NCI-H2171 treated with DMSO at 0.1 percent for 48 hours (cell line): Measurements from ENCODE around the gene LAMA4.

Experiments used
- DNase-seq: peaks from one replicate; lab custom pipeline; 2025; lab: John Stamatoyannopoulos, UW

The LAMA4 gene

DNA sequence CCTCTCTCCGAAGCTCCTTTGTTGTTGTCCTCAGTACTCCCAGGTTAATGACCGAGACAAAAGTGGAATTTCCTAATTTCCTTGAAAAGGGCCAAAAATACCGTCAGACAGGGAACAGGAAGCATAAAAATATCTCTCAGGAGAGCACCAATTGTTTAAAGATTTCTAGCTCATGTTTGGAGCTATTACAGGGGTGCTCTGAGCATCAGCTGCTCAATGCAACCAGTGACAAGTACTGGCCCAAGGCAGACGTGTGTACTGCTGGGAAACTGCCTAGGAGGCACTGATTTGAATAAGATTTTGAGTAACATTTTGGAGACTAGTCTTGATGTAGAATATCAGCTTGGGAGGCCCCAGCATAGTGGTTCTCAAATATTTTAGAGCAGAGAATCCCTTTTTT lies 17.3 kb downstream of the LAMA4 start:
- no peak for DNase-seq

DNA sequence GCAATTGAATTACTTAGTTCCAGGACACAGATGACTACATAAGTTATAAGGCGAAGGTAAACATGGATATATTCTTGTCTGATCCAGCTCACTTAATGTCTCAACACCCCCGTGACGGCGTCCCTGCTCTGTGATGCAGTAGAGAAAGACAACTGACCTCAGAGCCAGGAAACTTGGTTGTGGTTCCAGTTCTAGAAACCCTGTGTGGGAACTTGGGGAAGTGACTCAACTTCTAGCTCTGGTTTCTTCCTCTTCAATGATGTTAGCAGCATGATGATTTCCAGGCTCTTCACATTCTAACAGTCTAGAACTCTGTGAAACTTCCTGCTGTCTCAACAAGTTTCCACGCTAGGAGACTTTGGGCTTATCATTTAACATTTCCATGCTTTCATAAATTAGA lies 18.4 kb downstream of the LAMA4 start:
- DNase-seq: no peak

DNA sequence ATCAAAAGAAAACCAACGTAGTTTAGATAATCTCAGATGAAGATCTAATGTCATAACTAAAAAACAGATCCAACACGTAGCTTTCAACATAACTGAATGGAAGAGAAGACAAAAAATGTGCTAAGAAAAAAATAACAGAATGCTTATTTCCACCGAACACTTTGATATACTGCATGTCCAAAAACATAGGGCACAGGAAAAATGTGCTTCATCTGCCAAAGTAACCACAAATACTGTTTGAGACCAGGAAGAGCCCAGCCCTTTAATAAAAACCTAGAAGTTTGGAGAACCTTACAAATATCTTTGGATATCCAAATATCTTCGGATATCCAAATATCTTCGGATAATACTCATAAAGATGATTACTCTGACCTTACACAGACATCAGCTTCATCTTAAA lies 19.8 kb downstream of the LAMA4 start:
- DNase-seq: no peak

DNA sequence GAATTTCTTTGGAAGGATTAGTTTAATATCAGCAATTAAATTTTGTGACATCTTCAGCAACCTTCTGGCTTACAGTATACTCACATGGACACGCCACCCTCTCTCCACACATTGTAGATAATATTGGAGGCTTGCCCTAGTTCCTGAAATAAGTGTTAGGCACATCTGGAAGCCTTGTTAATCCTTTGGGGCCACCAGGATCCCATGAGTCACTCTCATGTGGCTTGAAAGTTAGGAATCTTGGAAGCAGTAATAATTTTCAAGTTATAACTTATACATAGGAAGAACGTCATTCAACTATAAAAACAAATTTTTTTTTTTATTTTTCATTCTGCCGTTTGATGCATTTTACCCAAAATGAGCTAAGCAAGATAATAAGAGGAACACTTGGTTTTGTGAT lies 20.5 kb downstream of the LAMA4 start:
- no peak for DNase-seq

DNA sequence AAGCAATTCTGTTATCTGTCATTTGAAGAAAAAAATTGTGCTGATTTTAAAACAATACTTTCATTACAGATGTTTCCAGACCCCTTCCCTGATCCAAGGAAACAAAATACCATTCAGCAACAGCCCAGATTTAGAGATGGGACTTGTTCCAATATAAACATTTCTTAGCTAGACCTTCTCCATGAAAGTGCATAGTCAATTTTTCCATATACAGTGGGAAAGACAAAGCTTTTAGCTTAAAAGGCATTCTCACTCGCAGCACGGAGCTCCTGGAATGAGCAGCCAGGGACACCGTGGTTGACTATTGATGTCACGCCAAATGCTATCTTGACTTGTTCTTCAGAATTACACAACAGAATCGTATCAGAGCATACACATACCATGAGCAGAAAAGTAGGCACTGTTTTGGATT lies 21.5 kb downstream of the LAMA4 start:
- DNase-seq: no peak

DNA sequence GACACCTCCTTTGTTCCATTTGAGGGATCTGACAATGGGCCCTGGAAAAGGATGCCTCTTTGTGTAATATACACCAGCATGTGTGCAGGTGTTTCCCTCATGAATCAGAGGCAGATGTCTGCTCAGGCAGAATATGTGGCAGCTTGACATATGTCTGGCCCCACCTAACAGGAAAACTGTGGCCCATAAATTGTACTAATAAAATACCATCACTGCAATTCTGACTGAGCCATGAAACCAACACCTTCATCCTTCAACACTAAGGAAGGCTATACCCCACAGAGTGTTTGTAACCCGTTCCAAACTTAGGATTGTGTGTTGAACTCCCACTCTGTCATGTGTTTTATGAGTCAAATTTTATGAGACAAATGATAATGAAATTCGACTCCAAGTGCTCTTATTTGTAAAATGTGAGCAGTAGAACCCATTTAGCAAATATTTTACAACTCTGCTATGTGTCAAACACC lies 22.7 kb downstream of the LAMA4 start:
- DNase-seq: peak; percentile 96

DNA sequence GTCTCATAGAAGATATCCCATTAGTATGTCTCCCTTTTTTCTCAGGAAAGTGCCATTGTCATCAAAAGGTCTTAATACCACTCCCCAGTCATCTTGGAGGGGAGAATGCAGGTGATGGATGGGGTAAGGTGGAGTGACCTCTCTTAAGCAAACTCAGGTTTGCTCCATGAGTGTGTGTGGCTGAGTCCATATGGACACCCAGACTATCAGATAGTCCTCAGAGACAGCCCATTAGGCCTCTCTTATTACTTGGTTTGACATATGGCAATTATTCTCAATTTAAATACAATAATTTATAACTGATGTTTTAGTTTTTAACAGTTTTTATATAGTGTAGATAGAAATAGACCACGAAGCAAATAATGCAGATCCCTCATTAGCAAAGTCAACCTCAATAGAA lies 23.2 kb downstream of the LAMA4 start:
- DNase-seq: no peak

DNA sequence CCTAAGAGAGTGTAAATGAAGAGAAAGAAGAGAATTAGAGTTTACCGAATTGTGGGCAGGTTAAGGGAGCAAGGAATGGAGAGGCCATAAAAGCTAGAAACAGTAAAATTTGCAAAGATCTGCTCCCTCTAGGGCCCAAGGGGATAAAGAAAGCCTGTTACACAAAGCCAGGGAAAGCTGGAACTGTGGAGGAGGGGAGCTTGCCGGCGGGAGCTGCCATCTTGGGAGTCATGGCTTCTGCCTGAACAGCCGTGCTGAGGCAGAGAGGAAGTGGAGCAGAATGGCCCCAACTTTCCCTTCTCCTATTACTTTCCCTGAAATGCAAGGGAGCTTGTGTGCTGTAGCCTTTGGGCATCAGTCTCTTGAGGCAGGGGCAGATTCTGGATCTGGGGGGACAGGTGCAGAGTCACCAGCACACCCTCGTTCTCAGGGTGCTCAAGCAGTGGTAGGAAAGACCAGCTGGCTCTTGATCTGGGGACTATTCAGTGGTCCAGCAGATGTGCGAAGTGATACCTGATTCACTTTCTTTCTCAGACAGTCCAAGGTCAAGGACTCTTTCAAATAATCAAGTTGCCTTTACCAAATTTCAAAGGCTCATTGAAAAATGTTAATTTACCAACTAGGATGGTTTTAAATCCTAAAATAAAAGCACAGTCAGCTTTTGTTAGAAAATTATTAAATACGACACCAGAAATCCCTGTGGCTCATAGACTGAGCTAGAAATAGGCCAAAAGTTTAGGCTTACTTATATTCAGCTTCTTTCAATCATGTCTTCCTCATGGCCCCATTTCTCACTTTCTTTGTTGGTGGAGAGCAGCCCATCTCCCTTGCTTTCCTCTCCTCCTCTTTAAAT lies 25.7 kb downstream of the LAMA4 start:
- no peak for DNase-seq

DNA sequence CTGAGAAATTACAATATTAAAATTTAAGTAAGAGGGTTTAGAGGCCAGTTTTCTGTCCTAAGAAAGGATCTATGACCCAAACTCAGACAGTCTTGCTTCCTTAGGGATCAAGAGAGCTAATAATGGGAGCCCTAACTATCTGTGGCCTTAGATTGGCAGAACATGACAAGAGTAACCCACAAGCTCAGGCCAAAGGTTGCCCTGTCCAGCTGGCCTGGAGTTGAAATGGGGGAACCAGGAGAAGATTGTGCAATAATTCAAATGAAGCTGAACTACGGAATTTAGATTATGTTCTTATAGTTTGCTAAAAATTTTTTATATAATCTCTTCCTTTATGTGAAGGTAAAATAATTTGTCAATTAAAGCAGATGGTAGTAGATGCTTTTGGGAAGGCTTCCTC lies 26.4 kb downstream of the LAMA4 start:
- DNase-seq: no peak

DNA sequence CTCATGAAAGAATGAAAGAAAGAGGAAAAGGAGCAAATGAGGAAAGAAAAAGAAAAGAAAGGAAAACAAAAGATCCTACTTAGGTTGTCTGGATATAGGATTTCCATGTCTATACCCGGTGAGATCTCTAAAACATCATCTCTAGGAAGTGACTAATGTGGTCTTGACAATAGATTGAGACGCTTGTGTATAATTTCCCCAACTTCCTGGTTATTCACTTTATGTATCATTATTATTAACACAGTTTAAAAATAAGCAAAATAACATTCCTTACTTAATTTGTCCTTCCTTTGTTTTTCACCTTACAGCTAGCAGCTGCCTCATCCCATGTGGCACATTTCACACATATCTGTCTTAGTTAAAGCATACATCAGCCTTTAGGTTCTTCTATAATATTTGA lies 27.0 kb downstream of the LAMA4 start:
- DNase-seq: no peak

DNA sequence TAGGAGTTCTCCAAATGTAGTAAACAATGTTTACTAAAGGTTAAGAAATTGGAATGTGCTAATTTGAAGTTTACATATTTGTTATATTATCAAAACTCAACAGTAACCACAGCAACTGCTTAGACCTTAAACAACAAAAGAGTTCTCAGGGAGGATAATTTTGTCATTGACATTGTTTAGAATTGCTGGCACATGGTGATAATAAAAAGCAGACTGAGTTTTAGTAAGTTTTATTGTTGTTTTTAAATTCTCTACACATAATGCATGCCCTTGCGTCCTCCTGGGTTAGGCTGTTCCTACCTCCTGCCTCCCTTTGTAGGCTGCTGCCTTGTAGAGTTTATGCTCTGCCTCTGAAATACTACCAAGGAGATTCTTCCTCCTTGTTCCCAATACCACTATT lies 28.7 kb downstream of the LAMA4 start:
- DNase-seq: no peak

DNA sequence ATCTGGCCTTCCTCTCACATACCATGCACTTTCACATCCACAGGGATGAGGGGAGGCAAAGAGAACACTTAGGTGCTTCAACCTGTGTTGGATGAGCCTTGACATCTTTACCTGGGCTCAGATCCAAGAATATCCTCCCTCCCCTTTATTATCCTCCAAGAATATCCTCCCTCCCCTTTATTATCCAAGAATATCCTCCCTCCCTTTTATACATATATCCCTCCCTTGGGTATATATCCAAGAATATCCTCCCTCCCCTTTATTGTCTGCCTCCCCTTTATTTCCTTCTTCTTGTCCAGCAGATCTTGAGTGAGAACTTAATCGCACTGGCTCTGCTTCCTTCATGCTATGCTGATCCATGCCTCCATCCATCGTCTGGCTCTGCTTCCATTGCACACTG lies 30.3 kb downstream of the LAMA4 start:
- DNase-seq: no peak

DNA sequence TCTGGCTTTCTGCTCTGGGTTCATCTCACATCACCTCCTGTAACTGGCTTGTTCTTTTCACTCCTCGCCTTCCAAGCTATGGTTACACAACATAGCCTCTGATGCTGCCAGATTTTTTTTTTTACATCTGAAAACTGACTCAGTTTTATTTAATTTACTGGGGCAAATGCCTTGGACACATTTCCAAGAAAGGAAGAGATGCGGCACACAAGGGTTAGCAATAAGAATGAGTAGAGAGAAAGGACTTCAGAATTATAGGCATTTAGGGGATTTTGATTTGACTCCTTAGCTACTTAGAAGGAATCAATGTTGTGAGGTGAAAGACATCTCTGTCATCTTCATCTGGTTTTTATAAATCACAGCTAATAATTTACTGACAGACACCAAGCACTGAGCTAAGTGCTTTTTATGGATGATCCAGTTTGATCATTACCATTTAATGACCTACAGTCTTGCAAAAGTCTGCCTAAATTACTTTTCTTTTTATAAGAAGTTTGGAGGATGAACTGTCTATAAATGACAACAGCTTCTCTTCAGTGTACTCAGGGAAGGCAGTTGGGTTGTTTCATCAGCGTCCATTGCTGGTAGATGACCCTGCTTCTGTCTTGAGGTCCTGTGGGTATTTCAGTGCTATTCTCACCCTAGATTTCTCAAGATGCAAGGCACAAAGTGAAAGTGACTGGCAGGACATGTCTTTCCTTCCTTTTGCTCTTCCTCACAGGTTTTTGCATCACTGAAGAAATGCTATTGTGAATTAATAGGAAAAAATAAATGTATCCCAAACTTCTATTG lies 31.1 kb downstream of the LAMA4 start:
- no peak for DNase-seq

DNA sequence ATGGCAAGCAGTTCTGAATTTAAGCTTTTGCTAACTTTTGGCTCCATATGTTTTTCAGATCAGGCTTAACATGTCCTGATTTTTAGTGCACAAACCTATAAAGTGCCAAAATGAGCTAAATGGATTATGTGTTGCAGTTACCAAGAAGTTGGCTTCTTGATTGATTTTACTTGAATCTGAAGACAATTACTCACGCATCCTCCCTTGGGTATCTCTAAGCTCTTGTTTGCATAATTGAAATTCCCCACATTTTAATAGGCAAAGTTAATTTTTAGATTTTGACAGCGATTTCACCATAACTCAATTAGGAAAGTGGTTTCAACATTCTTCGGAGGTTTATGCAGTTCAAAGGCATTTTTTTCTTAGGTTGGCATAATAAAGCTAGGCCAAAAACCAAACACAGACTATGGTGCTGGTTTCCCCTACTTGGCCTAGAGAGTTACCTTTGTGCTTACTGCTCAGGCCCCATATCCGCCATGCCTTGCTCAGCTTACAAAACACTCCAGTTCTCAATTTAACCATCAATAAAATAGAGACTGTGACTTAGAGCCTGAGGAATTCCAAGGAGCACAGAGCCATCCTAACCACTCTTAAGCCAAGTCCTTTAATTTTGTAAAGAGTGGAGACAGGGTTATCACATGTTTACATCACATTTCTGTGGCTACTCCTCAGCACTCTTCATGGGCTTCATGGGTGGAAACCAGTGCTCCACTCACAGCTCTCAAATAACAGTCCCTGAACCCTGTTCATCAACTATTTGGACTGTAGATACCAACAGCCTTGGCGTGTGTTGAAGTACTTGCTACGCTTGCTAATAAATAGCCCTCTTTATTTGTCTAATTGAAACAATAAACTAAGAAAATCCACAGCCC lies 32.1 kb downstream of the LAMA4 start:
- DNase-seq: no peak

DNA sequence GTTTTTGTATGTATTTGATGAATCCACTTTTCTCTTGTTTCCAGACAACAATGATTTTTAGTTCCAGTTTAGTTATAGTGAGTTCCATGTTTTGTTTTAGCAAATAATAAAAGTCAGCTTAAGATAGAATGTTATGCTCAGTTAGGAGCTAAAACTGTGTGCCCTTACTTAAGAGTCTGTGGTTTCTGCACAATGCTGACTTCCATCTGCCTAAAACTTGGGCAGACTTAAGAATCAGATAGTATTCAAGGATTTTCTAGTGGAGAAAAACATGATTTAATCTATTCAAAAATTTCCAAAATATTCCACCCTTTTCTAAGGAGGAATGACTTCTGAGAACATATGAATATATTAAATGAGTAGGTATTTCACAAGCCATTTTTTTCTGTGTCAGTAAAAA lies 32.8 kb downstream of the LAMA4 start:
- DNase-seq: no peak

DNA sequence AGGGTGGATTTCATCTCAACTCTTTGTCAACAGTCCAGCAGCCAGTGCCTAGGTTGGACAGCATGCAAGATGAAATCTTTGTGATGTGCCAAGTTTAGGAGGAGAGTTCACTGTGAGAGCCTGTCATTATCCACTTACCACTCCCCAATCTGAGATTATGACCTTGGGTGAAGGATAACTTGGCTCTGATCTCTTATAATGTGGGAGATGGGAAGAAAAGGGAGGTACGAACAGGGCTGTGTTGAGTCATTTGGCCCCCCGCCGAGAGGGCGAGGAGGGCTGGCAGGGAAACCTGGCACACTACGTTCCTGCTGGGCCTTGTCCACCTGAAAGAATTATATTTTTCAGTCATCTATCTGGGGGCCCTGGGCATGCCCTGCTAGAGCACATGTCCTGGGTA lies 35.8 kb downstream of the LAMA4 start:
- no peak for DNase-seq

DNA sequence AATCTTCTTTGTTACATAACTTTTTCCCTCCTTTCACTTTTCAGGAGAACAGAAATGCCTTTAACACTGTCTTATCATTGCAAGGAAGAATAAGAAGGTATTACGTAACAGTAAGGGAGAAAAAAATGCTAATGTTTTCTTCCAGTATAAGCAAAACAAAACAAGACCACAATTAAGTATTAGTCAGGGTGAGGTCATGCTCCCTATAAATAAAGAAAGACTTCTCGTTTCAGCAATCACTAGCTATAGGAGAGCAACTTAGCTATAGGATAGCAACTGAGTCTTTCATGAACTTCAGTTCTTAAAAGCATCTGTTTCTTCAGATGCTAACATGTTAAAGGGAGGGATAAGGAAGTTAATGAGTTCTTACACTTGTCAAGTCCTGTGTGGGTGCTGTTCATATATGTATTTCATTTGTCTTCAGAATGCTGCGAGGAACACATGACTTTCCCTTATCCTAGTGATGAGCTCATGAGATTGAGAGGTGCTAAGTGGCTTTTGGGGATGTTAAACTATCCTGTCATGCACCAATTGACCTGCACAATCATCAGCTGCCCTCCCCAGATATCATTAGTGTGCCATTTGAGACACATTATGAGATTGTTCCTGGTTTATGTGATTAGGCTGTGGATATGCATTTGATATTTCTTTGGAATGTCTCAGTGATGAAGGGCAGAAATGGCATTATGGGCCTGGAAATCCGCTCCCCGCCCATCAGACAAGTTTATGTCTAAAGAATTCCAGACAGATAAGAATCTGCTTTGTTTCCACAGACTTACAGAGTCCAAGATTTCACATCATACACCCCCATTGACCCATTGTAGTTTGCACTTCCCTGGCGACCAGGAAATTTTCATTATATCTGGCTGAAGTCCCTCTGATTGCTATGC lies 37.5 kb downstream of the LAMA4 start:
- DNase-seq: no peak

DNA sequence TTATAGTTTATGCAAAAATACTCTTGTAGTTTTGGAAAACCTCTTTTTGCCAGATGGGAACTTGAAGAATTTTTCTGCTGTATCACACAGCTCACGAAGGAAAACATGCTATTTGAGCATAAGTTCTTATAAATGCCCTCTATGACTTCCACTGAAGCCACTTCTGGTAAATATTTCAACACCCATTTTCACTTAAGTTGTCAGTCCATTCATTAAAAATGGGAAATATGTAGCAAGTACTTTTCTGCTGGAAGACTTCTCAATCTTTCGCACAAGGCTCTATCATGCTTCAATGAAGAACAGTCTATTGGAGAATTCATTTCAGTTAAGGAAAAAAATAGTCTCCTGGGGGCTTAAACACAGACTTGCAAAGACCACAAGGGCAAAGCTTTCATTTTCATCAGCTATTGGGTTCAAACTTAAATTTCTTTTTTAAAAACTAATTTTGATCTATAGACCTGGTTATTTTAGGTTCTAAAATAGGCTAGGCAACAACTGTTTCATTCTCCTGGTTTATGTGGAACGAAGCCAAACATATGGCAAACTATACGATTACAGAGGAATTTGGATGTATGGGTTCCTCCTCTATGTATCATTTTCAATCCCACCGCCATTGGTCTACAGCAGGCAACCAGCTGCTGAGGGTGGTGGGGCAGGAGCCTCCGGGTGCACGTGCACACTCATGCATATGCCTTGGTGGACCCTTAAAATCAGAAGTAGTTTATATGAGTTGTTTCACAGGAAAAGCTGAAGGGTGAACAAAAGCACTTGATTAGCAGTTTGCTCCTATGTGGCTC lies 38.7 kb downstream of the LAMA4 start:
- DNase-seq: peak; percentile 80

DNA sequence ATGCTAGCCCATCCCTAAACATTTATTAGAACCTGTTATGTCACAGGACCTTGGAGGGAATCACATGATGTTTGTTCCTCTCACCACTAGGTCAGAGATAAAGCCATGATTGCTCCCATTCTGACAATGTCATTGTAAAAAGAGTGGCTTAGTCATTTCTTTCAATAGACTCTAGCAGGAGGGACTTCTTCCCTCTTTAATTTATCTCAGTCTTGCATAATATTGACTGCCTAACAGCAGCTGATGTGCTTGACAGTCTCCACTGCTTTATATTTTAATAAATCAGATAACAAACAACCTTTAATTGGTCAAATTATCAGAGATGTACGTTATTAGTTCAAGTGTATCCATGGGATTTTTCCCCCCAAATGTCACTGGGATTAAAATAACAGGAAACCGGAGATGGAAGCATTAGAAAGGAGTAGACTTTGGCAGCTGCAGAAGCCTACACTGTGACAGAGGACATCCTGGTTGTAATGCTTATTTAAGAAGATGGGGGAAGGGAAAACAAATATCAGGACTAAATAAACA lies 39.6 kb downstream of the LAMA4 start:
- DNase-seq: no peak

DNA sequence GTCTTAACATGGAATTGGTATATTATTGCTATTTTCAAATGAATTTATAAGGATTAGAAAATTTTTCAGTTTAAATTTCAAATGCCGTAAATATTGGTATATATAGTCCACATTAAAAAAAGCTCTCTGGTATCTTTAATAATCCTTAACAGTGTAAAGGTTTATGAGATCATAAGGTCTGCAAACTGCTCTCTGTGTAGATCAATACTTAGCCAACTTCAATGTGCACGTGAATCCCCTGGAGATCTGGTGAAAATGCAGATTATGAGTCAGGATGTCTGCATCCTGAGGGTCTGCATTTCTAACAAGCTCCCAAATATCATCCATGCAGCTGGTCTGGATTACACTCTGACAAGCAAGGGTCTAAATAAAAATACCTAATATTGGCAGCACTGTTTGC lies 43.5 kb downstream of the LAMA4 start:
- no peak for DNase-seq
